Measurements from ENCODE around the gene PTPRZ1.

GRCh38 chr7:121945066-121945465 lies 72.1 kb downstream of the PTPRZ1 start:
- TF ChIP-seq, protein P1, sequence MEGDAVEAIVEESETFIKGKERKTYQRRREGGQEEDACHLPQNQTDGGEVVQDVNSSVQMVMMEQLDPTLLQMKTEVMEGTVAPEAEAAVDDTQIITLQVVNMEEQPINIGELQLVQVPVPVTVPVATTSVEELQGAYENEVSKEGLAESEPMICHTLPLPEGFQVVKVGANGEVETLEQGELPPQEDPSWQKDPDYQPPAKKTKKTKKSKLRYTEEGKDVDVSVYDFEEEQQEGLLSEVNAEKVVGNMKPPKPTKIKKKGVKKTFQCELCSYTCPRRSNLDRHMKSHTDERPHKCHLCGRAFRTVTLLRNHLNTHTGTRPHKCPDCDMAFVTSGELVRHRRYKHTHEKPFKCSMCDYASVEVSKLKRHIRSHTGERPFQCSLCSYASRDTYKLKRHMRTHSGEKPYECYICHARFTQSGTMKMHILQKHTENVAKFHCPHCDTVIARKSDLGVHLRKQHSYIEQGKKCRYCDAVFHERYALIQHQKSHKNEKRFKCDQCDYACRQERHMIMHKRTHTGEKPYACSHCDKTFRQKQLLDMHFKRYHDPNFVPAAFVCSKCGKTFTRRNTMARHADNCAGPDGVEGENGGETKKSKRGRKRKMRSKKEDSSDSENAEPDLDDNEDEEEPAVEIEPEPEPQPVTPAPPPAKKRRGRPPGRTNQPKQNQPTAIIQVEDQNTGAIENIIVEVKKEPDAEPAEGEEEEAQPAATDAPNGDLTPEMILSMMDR (IDR thresholded peaks at IDR 0.05; ENCODE audit: low read depth, low read length, missing input control) = no peak
- TF ChIP-seq FOXA1 (IDR thresholded peaks at IDR 0.05) (no peak), RAD21 (IDR thresholded peaks at IDR 0.05) (no peak), YY1 (IDR thresholded peaks at IDR 0.05) (no peak), JUND (IDR thresholded peaks at IDR 0.05) (no peak), TAF1 (conservative IDR thresholded peaks at IDR 0.05) (no peak), SP1 (IDR thresholded peaks at IDR 0.05) (no peak), EGR1 (IDR thresholded peaks at IDR 0.05; ENCODE audit: low read depth in 2 of 2) (no peak)
- TF ChIP-seq, protein P2, sequence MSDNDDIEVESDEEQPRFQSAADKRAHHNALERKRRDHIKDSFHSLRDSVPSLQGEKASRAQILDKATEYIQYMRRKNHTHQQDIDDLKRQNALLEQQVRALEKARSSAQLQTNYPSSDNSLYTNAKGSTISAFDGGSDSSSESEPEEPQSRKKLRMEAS (IDR thresholded peaks at IDR 0.05) = no peak
- TF ChIP-seq, protein P3, sequence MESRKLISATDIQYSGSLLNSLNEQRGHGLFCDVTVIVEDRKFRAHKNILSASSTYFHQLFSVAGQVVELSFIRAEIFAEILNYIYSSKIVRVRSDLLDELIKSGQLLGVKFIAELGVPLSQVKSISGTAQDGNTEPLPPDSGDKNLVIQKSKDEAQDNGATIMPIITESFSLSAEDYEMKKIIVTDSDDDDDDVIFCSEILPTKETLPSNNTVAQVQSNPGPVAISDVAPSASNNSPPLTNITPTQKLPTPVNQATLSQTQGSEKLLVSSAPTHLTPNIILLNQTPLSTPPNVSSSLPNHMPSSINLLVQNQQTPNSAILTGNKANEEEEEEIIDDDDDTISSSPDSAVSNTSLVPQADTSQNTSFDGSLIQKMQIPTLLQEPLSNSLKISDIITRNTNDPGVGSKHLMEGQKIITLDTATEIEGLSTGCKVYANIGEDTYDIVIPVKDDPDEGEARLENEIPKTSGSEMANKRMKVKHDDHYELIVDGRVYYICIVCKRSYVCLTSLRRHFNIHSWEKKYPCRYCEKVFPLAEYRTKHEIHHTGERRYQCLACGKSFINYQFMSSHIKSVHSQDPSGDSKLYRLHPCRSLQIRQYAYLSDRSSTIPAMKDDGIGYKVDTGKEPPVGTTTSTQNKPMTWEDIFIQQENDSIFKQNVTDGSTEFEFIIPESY (IDR thresholded peaks at IDR 0.05) = no peak
- TF ChIP-seq, protein P4, sequence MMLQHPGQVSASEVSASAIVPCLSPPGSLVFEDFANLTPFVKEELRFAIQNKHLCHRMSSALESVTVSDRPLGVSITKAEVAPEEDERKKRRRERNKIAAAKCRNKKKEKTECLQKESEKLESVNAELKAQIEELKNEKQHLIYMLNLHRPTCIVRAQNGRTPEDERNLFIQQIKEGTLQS (IDR thresholded peaks at IDR 0.05) = no peak
